ENCODE measurements around the gene NT5C2.

The NT5C2 gene

DNA sequence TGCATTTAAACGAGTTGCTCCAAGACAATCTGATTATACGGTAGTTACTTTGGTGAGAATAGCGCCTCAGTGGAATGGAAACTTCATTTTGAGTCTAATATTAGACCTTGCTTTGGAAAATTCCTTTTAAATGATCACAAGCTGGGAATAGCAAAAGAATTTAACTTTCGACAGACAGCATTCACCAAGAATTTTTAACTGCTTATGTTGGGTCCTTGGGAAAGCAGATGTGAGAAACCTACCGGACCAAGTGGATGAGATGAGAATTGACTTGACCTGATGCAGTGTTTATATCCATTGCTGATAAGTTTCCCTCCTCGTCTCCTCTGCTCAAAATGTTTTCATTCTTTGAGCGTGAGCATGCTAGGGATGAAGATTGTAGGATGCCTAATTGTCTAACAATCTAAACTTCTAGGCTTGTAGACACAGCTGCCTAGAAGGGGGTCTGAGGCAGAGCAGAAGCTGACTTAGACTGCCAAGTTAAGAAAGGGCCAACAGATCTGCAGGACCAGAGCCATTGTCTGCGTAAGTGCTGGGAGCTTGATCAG, 148.1 kb downstream of the NT5C2 start:
- H3K36me3 ChIP-seq (ENCODE audit: control insufficient read depth, low read length), result no peaks in the 10 kb centered on the region
- no peaks in the 10 kb centered on the region for H3F3A ChIP-seq (ENCODE audit: control insufficient read depth, insufficient read depth)
- no peaks in the 10 kb centered on the region for H4K20me1 ChIP-seq (ENCODE audit: control insufficient read depth, insufficient read depth, low read depth, low read length)
- peaks cover 16% of the 10 kb centered on the region for H3K4me1 ChIP-seq (ENCODE audit: control insufficient read depth, low read length)
- no peaks in the 10 kb centered on the region for H3K27me3 ChIP-seq (ENCODE audit: control insufficient read depth, low read length)
- H3K9me2 ChIP-seq (replicated peaks; ENCODE audit: control insufficient read depth, low read length), result no peaks in the 10 kb centered on the region
- H3K79me2 ChIP-seq (ENCODE audit: control insufficient read depth, low read length), result no peaks in the 10 kb centered on the region
- H3K4me3 ChIP-seq (ENCODE audit: low read length), result no peak overlapping the region
- H3K9me3 ChIP-seq (ENCODE audit: control insufficient read depth, insufficient read depth, low read length), result no peaks in the 10 kb centered on the region
- H3K27ac ChIP-seq (ENCODE audit: low read depth, low read length), result no peak overlapping the region
- H3K4me2 ChIP-seq (ENCODE audit: low read length), result no peak overlapping the region
- TF ChIP-seq, protein P1, sequence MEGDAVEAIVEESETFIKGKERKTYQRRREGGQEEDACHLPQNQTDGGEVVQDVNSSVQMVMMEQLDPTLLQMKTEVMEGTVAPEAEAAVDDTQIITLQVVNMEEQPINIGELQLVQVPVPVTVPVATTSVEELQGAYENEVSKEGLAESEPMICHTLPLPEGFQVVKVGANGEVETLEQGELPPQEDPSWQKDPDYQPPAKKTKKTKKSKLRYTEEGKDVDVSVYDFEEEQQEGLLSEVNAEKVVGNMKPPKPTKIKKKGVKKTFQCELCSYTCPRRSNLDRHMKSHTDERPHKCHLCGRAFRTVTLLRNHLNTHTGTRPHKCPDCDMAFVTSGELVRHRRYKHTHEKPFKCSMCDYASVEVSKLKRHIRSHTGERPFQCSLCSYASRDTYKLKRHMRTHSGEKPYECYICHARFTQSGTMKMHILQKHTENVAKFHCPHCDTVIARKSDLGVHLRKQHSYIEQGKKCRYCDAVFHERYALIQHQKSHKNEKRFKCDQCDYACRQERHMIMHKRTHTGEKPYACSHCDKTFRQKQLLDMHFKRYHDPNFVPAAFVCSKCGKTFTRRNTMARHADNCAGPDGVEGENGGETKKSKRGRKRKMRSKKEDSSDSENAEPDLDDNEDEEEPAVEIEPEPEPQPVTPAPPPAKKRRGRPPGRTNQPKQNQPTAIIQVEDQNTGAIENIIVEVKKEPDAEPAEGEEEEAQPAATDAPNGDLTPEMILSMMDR (IDR thresholded peaks at IDR 0.05; ENCODE audit: low read depth, low read length, poor library complexity, severe bottlenecking), result no peak
- no peak for TF ChIP-seq EZH2phosphoT487 (IDR thresholded peaks at IDR 0.05; ENCODE audit: borderline replicate concordance, low read length)

DNA sequence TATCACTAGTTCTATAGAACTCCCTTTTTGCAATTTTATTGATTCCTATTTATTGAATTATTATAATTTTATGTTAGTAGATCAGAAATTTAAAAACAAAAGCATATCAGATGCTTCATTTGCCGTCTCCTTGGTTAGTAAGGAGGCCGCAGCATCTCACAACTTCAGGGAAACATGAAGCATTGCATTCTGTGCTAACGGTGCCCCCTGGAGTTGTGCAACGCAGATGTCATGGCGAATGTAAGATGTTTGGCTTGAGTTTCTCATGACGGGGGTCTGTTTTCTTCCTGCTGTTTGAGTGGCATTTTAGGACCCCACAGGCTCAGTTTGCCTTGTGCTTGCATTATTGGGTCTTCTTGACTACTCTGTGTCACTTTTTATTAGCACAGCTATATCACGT, 150.2 kb downstream of the NT5C2 start:
- H3K27ac ChIP-seq (ENCODE audit: low read depth, low read length), result no peak overlapping the region
- no peaks in the 10 kb centered on the region for H3K79me2 ChIP-seq (ENCODE audit: control insufficient read depth, low read length)
- H3K36me3 ChIP-seq (ENCODE audit: control insufficient read depth, low read length), result no peaks in the 10 kb centered on the region
- no peaks in the 10 kb centered on the region for H3K27me3 ChIP-seq (ENCODE audit: control insufficient read depth, low read length)
- no peaks in the 10 kb centered on the region for H4K20me1 ChIP-seq (ENCODE audit: control insufficient read depth, insufficient read depth, low read depth, low read length)
- TF ChIP-seq EZH2phosphoT487 (IDR thresholded peaks at IDR 0.05; ENCODE audit: borderline replicate concordance, low read length), result no peak
- TF ChIP-seq, protein P1 (IDR thresholded peaks at IDR 0.05; ENCODE audit: low read depth, low read length, poor library complexity, severe bottlenecking), result peak; percentile 8
- 0 out of 2 replicates have a peak overlapping the region, but pooled peaks have one; percentile 20 for H3K4me3 ChIP-seq (ENCODE audit: low read length)
- peak overlapping the region; percentile 34 for H3K4me2 ChIP-seq (ENCODE audit: low read length)
- no peaks in the 10 kb centered on the region for H3K9me3 ChIP-seq (ENCODE audit: control insufficient read depth, insufficient read depth, low read length)
- H3K9me2 ChIP-seq (replicated peaks; ENCODE audit: control insufficient read depth, low read length), result no peaks in the 10 kb centered on the region
- H3F3A ChIP-seq (ENCODE audit: control insufficient read depth, insufficient read depth), result no peaks in the 10 kb centered on the region
- peaks cover 16% of the 10 kb centered on the region for H3K4me1 ChIP-seq (ENCODE audit: control insufficient read depth, low read length)

DNA sequence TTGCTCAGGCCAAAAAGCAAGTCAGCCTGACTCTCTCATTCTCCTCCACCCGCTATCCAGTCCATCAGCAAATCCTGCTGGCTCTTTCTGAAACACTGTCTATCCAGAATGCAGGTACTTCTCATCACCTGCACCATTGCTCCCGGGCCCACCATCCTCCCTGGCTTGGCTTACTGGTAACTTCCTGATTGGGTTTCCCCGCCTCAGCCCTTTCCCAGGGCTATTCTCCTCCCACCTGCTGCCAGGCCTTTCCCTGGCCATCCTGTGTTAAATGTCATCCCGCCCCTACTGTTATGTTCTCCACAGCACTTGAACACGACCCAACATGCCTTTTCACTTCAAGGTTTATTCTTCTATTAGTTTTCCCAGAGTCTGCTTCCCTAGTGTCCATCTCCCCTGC, 150.9 kb downstream of the NT5C2 start:
- no peak overlapping the region for H3K4me2 ChIP-seq (ENCODE audit: low read length)
- H3K27ac ChIP-seq (ENCODE audit: low read depth, low read length), result no peak overlapping the region
- no peaks in the 10 kb centered on the region for H3F3A ChIP-seq (ENCODE audit: control insufficient read depth, insufficient read depth)

More for the DNA sequence above, 150.9 kb downstream of the NT5C2 start:
- Histone ChIP-seq H3K4me3 (ENCODE audit: low read length) (no peak overlapping the region), H3K36me3 (ENCODE audit: control insufficient read depth, low read length) (no peaks in the 10 kb centered on the region), H3K9me3 (ENCODE audit: control insufficient read depth, insufficient read depth, low read length) (no peaks in the 10 kb centered on the region), H3K27me3 (ENCODE audit: control insufficient read depth, low read length) (no peaks in the 10 kb centered on the region), H4K20me1 (ENCODE audit: control insufficient read depth, insufficient read depth, low read depth, low read length) (no peaks in the 10 kb centered on the region), H3K9me2 (replicated peaks; ENCODE audit: control insufficient read depth, low read length) (no peaks in the 10 kb centered on the region), H3K4me1 (ENCODE audit: control insufficient read depth, low read length) (peaks cover 16% of the 10 kb centered on the region), H3K79me2 (ENCODE audit: control insufficient read depth, low read length) (no peaks in the 10 kb centered on the region)
- TF ChIP-seq EZH2phosphoT487 (IDR thresholded peaks at IDR 0.05; ENCODE audit: borderline replicate concordance, low read length), result no peak
- TF ChIP-seq, protein P1 (IDR thresholded peaks at IDR 0.05; ENCODE audit: low read depth, low read length, poor library complexity, severe bottlenecking), result no peak
